Suprapubic skin (tissue), 4 donors: ENCODE results near the gene ARAF. TPM values are rescaled to one million over a fixed set of nuclear protein-coding genes. Genes with fewer than 3 reads are reported as not detected.

Experiments
- DNase-seq, 2 donors: peaks; one replicate each; pipeline ENCODE4 v3.0.0-alpha.2; 2019; ENCODE audit warnings: low spot score in 2 of 2
- H3K27ac ChIP-seq: fragments of 200-600 bp; sonication (generic); one replicate; pipeline ENCODE4 v1.5.1; 2019
- H3K27me3 ChIP-seq: fragments of 200-600 bp; sonication (generic); one replicate; pipeline ENCODE4 v1.5.1; 2019
- H3K36me3 ChIP-seq: fragments of 200-600 bp; sonication (generic); one replicate; pipeline ENCODE4 v1.5.1; 2019
- H3K4me1 ChIP-seq: fragments of 200-600 bp; sonication (generic); one replicate; pipeline ENCODE4 v1.5.1; 2019
- H3K4me3 ChIP-seq: fragments of 200-600 bp; sonication (generic); one replicate; pipeline ENCODE4 v1.5.1; 2019; ENCODE audit warnings: mild to moderate bottlenecking
- H3K9me3 ChIP-seq: fragments of 200-600 bp; sonication (generic); one replicate; pipeline ENCODE4 v1.5.1; 2019
- CTCF ChIP-seq, 2 donors: fragments of 200-600 bp in 1 of 2; fragments of 450-650 bp in 1 of 2; sonication (generic) in 1 of 2; IDR thresholded peaks; one replicate each; pipeline ENCODE4 v1.5.1; 2016 to 2019; ENCODE audit warnings: antibody characterized with exemption in 2 of 2, mild to moderate bottlenecking in 1 of 2, moderate library complexity in 1 of 2
- EP300 ChIP-seq: sonication (generic); formaldehyde crosslinking; IDR thresholded peaks from one replicate; pipeline ENCODE4 v1.6.1; 2017; ENCODE audit warnings: antibody characterized with exemption
- POLR2A ChIP-seq, 2 donors: fragments of 450-650 bp; IDR thresholded peaks; one replicate each; pipeline ENCODE4 v1.6.1; 2017; ENCODE audit warnings: antibody characterized with exemption in 2 of 2, mild to moderate bottlenecking in 2 of 2, moderate library complexity in 2 of 2
- POLR2AphosphoS5 ChIP-seq, 3 donors: sonication (generic); formaldehyde crosslinking; IDR thresholded peaks; one replicate each; pipeline ENCODE4 v1.6.1; 2017; ENCODE audit warnings: antibody characterized with exemption in 3 of 3
- WGBS: methylation state at CpG from one replicate; pipeline ENCODE4 v1.1.5; 2018; 5-methylcytosine and 5-hydroxymethylcytosine counted together
- total RNA-seq, 4 donors: library from RNA; depleted of rRNA; stranded (reverse); fragments of >200 nt; gene quantifications; one replicate each; pipeline ENCODE4 v1.1.0, GENCODE V29; 2016

The ARAF gene
- total RNA-seq, 4 donors from 2014 or later, result 32.4 to 60.0 (median 42.2) TPM

- Histone ChIP-seq H3K4me3 (peak overlapping the region; percentile 64), H3K9me3 (no peaks in the 10 kb centered on the region), H3K27ac (peak overlapping the region; percentile 97), H3K4me1 (peaks cover 12% of the 10 kb centered on the region), H3K27me3 (no peaks in the 10 kb centered on the region), H3K36me3 (peaks cover 24% of the 10 kb centered on the region)
- WGBS, result 41% methylated on average over 15 of the region's 15 CpGs
- no peak for TF ChIP-seq EP300
- TF ChIP-seq POLR2AphosphoS5 (IDR thresholded peaks at IDR 0.05), result no peak
- TF ChIP-seq POLR2A (IDR thresholded peaks at IDR 0.05), result no peak
- TF ChIP-seq CTCF (IDR thresholded peaks at IDR 0.05), result no peak
- no peak for DNase-seq
These were observed 649 bp upstream of the ARAF start for GRCh38 chrX:47560179-47560933.

GRCh38 chrX:47561659-47562151 is 700 bp downstream of the ARAF start:
- Histone ChIP-seq H3K4me3 (peak overlapping the region; percentile 64), H3K36me3 (peaks cover 30% of the 10 kb centered on the region), H3K4me1 (peaks cover 12% of the 10 kb centered on the region), H3K9me3 (no peaks in the 10 kb centered on the region), H3K27ac (peak overlapping the region; percentile 97), H3K27me3 (no peaks in the 10 kb centered on the region)
- no peak for DNase-seq
- 44% methylated on average over 9 of the region's 9 CpGs for WGBS
- TF ChIP-seq CTCF (IDR thresholded peaks at IDR 0.05) (no peak), POLR2AphosphoS5 (IDR thresholded peaks at IDR 0.05) (no peak), POLR2A (IDR thresholded peaks at IDR 0.05) (no peak), EP300 (no peak)

GRCh38 chrX:47562615-47563243 is 1.7 kb downstream of the ARAF start:
- peaks cover 40% of the 10 kb centered on the region for H3K36me3 ChIP-seq
- TF ChIP-seq CTCF (IDR thresholded peaks at IDR 0.05), result peak in 1 of 2 donors; percentile 10
- no peak for TF ChIP-seq POLR2A (IDR thresholded peaks at IDR 0.05)
- no peaks in the 10 kb centered on the region for H3K9me3 ChIP-seq
- H3K27me3 ChIP-seq, result no peaks in the 10 kb centered on the region
- no peak overlapping the region for H3K27ac ChIP-seq
- peak in 1 of 2 donors; percentile 59 for DNase-seq
- H3K4me3 ChIP-seq, result no peak overlapping the region
- 72% methylated on average over 12 of the region's 13 CpGs for WGBS
- H3K4me1 ChIP-seq, result peaks cover 12% of the 10 kb centered on the region

- 86% methylated on average over 8 of the region's 8 CpGs for WGBS
- no peak overlapping the region for H3K27ac ChIP-seq
- TF ChIP-seq CTCF (IDR thresholded peaks at IDR 0.05) (no peak), POLR2A (IDR thresholded peaks at IDR 0.05) (no peak), EP300 (no peak), POLR2AphosphoS5 (IDR thresholded peaks at IDR 0.05) (no peak)
These were observed 2.9 kb downstream of the ARAF start for GRCh38 chrX:47563801-47564315.

More at GRCh38 chrX:47563801-47564315, 2.9 kb downstream of the ARAF start:
- Histone ChIP-seq H3K4me1 (peaks cover 12% of the 10 kb centered on the region), H3K27me3 (no peaks in the 10 kb centered on the region), H3K9me3 (no peaks in the 10 kb centered on the region), H3K36me3 (peaks cover 49% of the 10 kb centered on the region), H3K4me3 (no peak overlapping the region)
- DNase-seq, result no peak
